ENCODE results near the gene JADE2. TPM values are rescaled to one million over a fixed set of nuclear protein-coding genes. Genes with fewer than 3 reads are reported as not detected.

JADE2 gene
- polyA plus RNA-seq, 3 donors = 2.1 to 10.2 (median 3.1) TPM

DNA sequence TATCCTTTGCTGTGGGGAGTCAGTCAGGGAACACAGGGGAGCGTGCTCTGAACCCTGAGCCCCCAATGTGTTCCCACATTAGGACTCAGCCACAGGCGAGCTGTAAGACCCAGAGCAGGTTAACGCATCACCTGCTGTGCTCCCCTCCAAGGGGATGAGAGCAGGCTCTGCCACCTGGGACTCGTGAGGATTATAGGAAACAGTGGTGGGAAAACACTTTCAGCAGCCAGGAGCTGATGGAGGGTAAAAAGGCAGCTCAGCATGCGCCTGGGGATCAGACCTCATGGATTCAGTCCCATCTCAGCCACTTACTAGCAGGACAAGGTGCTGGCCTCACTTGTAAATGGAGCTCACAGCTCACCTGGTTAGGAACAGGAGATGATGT lies 9.2 kb downstream of the JADE2 start:
- Histone ChIP-seq H3K4me2 (replicated peaks; ENCODE audit: extremely low read depth, low read length, poor library complexity, severe bottlenecking) (no peak overlapping the region), H3K9ac (ENCODE audit: insufficient read depth, low read length, poor library complexity, severe bottlenecking) (peak overlapping the region; percentile 15), H3K9me3 (replicated peaks in 1 of 2; ENCODE audit: control insufficient read depth in 1 of 2, insufficient read depth in 1 of 2, low read length in 2 of 2) (no peaks in the 10 kb centered on the region), H3K4me3 (replicated peaks in 1 of 3; ENCODE audit: low read depth in 2 of 3, low read length in 3 of 3) (no peak overlapping the region), H2AFZ (ENCODE audit: insufficient read depth, low read depth, low read length, poor library complexity, severe bottlenecking) (no peak overlapping the region), H3K36me3 (replicated peaks in 1 of 2; ENCODE audit: control insufficient read depth in 1 of 2, insufficient read depth in 2 of 2, low read length in 2 of 2) (peaks cover 10 to 35% of the 10 kb centered on the region in 2 donors), H3K27me3 (ENCODE audit: control insufficient read depth in 2 of 2, insufficient read depth in 2 of 2, low read length in 2 of 2) (no peaks in the 10 kb centered on the region), H3K79me2 (ENCODE audit: insufficient read depth, low read length) (peaks cover 36% of the 10 kb centered on the region), H4K20me1 (ENCODE audit: insufficient read depth, low read length) (peaks cover 69% of the 10 kb centered on the region), H3K4me1 (ENCODE audit: control insufficient read depth in 1 of 2, insufficient read depth in 2 of 2, low read length in 2 of 2) (peaks cover 14 to 22% of the 10 kb centered on the region in 2 donors), H3K27ac (ENCODE audit: low read depth in 1 of 2, low read length in 2 of 2) (no peak overlapping the region)
- Mint-ChIP-seq H3K27me3 (ENCODE audit: low read depth in 3 of 3) (peaks cover 0 to 5% (median 0%) of the 10 kb centered on the region in 3 donors), H3K4me3 (no peak overlapping the region), H3K36me3 (peaks cover 28 to 31% of the 10 kb centered on the region in 2 donors), H3K4me1 (peaks cover 30% of the 10 kb centered on the region), H3K27ac (peak overlapping the region in 2 of 7 donors; percentile 37 to 78), H3K9me3 (no peaks in the 10 kb centered on the region)
- intact Hi-C loops (cut with micrococcal nuclease) = loop anchor here in 1 of 2 donors (5.0 kb wide), 1 partner anchor 43 kb away; no protein-coding TSS in a partner anchor
- TF ChIP-seq, protein P1, sequence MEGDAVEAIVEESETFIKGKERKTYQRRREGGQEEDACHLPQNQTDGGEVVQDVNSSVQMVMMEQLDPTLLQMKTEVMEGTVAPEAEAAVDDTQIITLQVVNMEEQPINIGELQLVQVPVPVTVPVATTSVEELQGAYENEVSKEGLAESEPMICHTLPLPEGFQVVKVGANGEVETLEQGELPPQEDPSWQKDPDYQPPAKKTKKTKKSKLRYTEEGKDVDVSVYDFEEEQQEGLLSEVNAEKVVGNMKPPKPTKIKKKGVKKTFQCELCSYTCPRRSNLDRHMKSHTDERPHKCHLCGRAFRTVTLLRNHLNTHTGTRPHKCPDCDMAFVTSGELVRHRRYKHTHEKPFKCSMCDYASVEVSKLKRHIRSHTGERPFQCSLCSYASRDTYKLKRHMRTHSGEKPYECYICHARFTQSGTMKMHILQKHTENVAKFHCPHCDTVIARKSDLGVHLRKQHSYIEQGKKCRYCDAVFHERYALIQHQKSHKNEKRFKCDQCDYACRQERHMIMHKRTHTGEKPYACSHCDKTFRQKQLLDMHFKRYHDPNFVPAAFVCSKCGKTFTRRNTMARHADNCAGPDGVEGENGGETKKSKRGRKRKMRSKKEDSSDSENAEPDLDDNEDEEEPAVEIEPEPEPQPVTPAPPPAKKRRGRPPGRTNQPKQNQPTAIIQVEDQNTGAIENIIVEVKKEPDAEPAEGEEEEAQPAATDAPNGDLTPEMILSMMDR (IDR thresholded peaks at IDR 0.05) = no peak
- no peak for DNase-seq
- WGBS (ENCODE audit: insufficient coverage) = 97% methylated on average over 5 of the region's 5 CpGs

DNA sequence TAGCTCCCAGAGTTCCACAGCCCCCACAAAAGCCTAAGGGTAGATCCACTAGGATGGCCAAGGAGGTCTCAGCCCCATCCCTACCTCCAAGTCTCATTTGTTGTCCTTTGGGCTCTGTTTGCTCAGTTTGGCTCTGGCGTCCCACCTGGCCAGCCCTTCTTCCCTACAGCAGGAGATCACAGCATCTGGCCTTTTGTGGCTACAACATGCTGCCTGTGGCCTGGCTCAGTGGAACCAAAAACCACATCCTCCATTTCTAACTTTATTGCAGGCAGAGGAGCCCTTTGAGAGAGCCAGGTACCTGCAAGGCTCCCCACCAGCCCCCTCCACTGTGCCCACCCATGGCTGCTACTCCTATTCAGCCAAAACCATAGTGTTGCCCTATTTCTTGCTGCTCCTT lies 11.4 kb downstream of the JADE2 start:
- Histone ChIP-seq H3K4me2 (replicated peaks; ENCODE audit: extremely low read depth, low read length, poor library complexity, severe bottlenecking) (no peak overlapping the region), H3K4me1 (ENCODE audit: control insufficient read depth in 1 of 2, insufficient read depth in 2 of 2, low read length in 2 of 2) (peaks cover 14 to 22% of the 10 kb centered on the region in 2 donors)
- DNase-seq = no peak

More for the DNA sequence above, 11.4 kb downstream of the JADE2 start:
- Histone ChIP-seq H3K4me3 (replicated peaks in 1 of 3; ENCODE audit: low read depth in 2 of 3, low read length in 3 of 3) (no peak overlapping the region), H3K9me3 (replicated peaks in 1 of 2; ENCODE audit: control insufficient read depth in 1 of 2, insufficient read depth in 1 of 2, low read length in 2 of 2) (no peaks in the 10 kb centered on the region), H3K36me3 (replicated peaks in 1 of 2; ENCODE audit: control insufficient read depth in 1 of 2, insufficient read depth in 2 of 2, low read length in 2 of 2) (peaks cover 10 to 52% of the 10 kb centered on the region in 2 donors), H3K79me2 (ENCODE audit: insufficient read depth, low read length) (peaks cover 18% of the 10 kb centered on the region), H3K9ac (ENCODE audit: insufficient read depth, low read length, poor library complexity, severe bottlenecking) (no peak overlapping the region), H3K27me3 (ENCODE audit: control insufficient read depth in 2 of 2, insufficient read depth in 2 of 2, low read length in 2 of 2) (no peaks in the 10 kb centered on the region), H3K27ac (ENCODE audit: low read depth in 1 of 2, low read length in 2 of 2) (no peak overlapping the region), H2AFZ (ENCODE audit: insufficient read depth, low read depth, low read length, poor library complexity, severe bottlenecking) (no peak overlapping the region), H4K20me1 (ENCODE audit: insufficient read depth, low read length) (peaks cover 67% of the 10 kb centered on the region)
- Mint-ChIP-seq H3K4me3 (no peak overlapping the region), H3K4me1 (peaks cover 26% of the 10 kb centered on the region), H3K9me3 (no peaks in the 10 kb centered on the region), H3K27ac (peak overlapping the region in 1 of 7 donors; percentile 21), H3K27me3 (ENCODE audit: low read depth in 3 of 3) (peaks cover 0 to 2% (median 0%) of the 10 kb centered on the region in 3 donors), H3K36me3 (peaks cover 42 to 46% of the 10 kb centered on the region in 2 donors)
- 22% methylated on average over 1 of the region's 1 CpG for WGBS (ENCODE audit: insufficient coverage)
- TF ChIP-seq, protein P1 (IDR thresholded peaks at IDR 0.05) = no peak
- intact Hi-C loops (cut with micrococcal nuclease) = no loop called here
